ENCODE results near the gene KRT38. TPM values are rescaled to one million over a fixed set of nuclear protein-coding genes. Genes with fewer than 3 reads are reported as not detected.
A peak's percentile ranks its signal among the peaks of the same experiment; 100 is the strongest.

KRT38 gene
- total RNA-seq, 1 experiment from 2014 or later, result not detected

- H3K4me3 Mint-ChIP-seq (ENCODE audit: low read depth, unreplicated experiment), result no peak overlapping the region
- no peak for TF ChIP-seq CTCF (IDR thresholded peaks at IDR 0.05; ENCODE audit: unreplicated experiment)
- H3K4me1 Mint-ChIP-seq (ENCODE audit: low read depth, unreplicated experiment), result peaks cover 46% of the 10 kb centered on the region
- CTCF ChIA-PET, result no interaction called here
- peaks cover 10% of the 10 kb centered on the region for H3K36me3 Mint-ChIP-seq (ENCODE audit: insufficient read depth, unreplicated experiment)
- intact Hi-C loops (cut with micrococcal nuclease; ENCODE audit: unreplicated experiment), result no loop called here
- no peak overlapping the region for H3K27ac Mint-ChIP-seq (ENCODE audit: unreplicated experiment)
- DNase-seq, result no peak
- no peaks in the 10 kb centered on the region for H3K9me3 Mint-ChIP-seq (ENCODE audit: low read depth, unreplicated experiment)
- no TSS peak for BruUV-seq (replicated peaks)
- H3K27me3 Mint-ChIP-seq (ENCODE audit: unreplicated experiment), result no peaks in the 10 kb centered on the region
These were observed 19.7 kb downstream of the KRT38 start for GRCh38 chr17:41421116-41421515.

GRCh38 chr17:41420134-41420533 is 20.6 kb downstream of the KRT38 start:
- Mint-ChIP-seq H3K4me1 (ENCODE audit: low read depth, unreplicated experiment) (peaks cover 56% of the 10 kb centered on the region), H3K4me3 (ENCODE audit: low read depth, unreplicated experiment) (no peak overlapping the region), H3K9me3 (ENCODE audit: low read depth, unreplicated experiment) (no peaks in the 10 kb centered on the region), H3K36me3 (ENCODE audit: insufficient read depth, unreplicated experiment) (peaks cover 10% of the 10 kb centered on the region), H3K27ac (ENCODE audit: unreplicated experiment) (no peak overlapping the region), H3K27me3 (ENCODE audit: unreplicated experiment) (no peaks in the 10 kb centered on the region)
- no peak for DNase-seq
- intact Hi-C loops (cut with micrococcal nuclease; ENCODE audit: unreplicated experiment), result no loop called here
- no peak for TF ChIP-seq CTCF (IDR thresholded peaks at IDR 0.05; ENCODE audit: unreplicated experiment)
- CTCF ChIA-PET, result no interaction called here
- no TSS peak for BruUV-seq (replicated peaks)

GRCh38 chr17:41419716-41420115 is 21.1 kb downstream of the KRT38 start:
- no peaks in the 10 kb centered on the region for H3K9me3 Mint-ChIP-seq (ENCODE audit: low read depth, unreplicated experiment)
- no peak overlapping the region for H3K4me3 Mint-ChIP-seq (ENCODE audit: low read depth, unreplicated experiment)
- peaks cover 10% of the 10 kb centered on the region for H3K36me3 Mint-ChIP-seq (ENCODE audit: insufficient read depth, unreplicated experiment)
- no TSS peak for BruUV-seq (replicated peaks)
- no peaks in the 10 kb centered on the region for H3K27me3 Mint-ChIP-seq (ENCODE audit: unreplicated experiment)
- H3K27ac Mint-ChIP-seq (ENCODE audit: unreplicated experiment), result no peak overlapping the region
- H3K4me1 Mint-ChIP-seq (ENCODE audit: low read depth, unreplicated experiment), result peaks cover 57% of the 10 kb centered on the region
- CTCF ChIA-PET, result no interaction called here
- TF ChIP-seq CTCF (IDR thresholded peaks at IDR 0.05; ENCODE audit: unreplicated experiment), result no peak
- intact Hi-C loops (cut with micrococcal nuclease; ENCODE audit: unreplicated experiment), result loop anchor here (5.0 to 10.0 kb wide), 3 partner anchors 75 to 245 kb away; no protein-coding TSS in a partner anchor
- DNase-seq, result no peak

GRCh38 chr17:41418116-41418860 is 22.5 kb downstream of the KRT38 start:
- H3K4me3 Mint-ChIP-seq (ENCODE audit: low read depth, unreplicated experiment), result peak overlapping the region; percentile 29
- BruUV-seq (replicated peaks), result no TSS peak
- H3K27ac Mint-ChIP-seq (ENCODE audit: unreplicated experiment), result peak overlapping the region; percentile 84
- peaks cover 10% of the 10 kb centered on the region for H3K36me3 Mint-ChIP-seq (ENCODE audit: insufficient read depth, unreplicated experiment)
- no peaks in the 10 kb centered on the region for H3K27me3 Mint-ChIP-seq (ENCODE audit: unreplicated experiment)
- H3K4me1 Mint-ChIP-seq (ENCODE audit: low read depth, unreplicated experiment), result peaks cover 67% of the 10 kb centered on the region
- no peak for DNase-seq
- CTCF ChIA-PET, result interaction anchor here (0.5 to 2.4 kb wide), 28 partner anchors 10 to 1707 kb away, joined by 3 to 38 read pairs (median 4); partner anchors contain the start of gene BRCA1
- no peaks in the 10 kb centered on the region for H3K9me3 Mint-ChIP-seq (ENCODE audit: low read depth, unreplicated experiment)
- intact Hi-C loops (cut with micrococcal nuclease; ENCODE audit: unreplicated experiment), result loop anchor here (5.0 to 10.0 kb wide), 3 partner anchors 77 to 247 kb away; no protein-coding TSS in a partner anchor
- TF ChIP-seq CTCF (IDR thresholded peaks at IDR 0.05; ENCODE audit: unreplicated experiment), result no peak
